ENCODE measurements around the gene AP4M1.

The AP4M1 gene

DNA sequence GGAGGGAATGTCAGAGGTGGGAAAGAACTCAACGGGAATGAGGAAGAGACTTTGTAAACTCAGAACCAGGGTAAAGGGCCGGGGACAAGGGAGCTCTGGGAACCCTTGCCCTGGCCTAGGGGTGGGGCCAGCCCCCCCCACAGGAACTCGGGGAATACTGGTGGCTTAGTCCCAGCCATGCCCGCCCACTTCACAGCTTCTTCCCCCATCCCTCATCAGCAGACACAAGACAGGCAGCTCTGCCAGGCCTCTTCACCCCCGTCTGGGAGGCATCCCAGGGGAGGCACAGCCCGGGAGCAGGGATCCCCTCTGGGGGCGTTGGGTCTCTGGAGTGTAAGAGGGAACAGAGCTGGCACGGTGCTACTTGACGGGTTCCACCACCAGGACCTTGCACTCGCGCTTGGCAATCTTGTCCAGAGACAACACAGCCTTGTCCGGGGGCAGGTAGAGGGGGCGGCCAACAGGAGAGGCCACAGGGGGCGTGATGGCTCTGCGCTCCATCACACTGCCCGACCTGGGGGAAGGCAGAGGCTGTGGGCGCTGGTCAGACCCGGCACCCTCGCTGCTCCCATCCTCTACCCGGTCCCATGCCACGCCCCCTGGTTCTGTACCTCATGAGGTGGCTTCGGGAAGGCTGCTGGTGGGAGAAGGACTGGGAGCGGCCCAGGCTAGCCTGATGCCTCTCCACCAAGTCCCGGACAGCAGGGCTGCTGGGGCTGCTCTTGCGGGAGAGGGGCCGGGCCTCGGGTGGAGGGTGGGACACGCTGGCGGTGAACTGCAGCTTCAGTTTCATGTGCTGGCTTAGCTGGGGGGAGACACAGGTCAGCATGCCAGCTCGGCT, 53.4 kb downstream of the AP4M1 start:
- Histone ChIP-seq H3K4me1 (peaks cover 2 to 28% (median 21%) of the 10 kb centered on the region in 4 donors), H3K27ac (no peak overlapping the region), H3K27me3 (no peaks in the 10 kb centered on the region), H3K36me3 (peaks cover 12 to 51% (median 31%) of the 10 kb centered on the region in 3 donors), H3K9me3 (no peaks in the 10 kb centered on the region), H3K4me3 (no peak overlapping the region)
- TF ChIP-seq CTCF (IDR thresholded peaks at IDR 0.05) = no peak
- DNase-seq = no peak
- intact Hi-C loops (cut with DNase I; ENCODE audit: low total_unique reads) = no loop called here

DNA sequence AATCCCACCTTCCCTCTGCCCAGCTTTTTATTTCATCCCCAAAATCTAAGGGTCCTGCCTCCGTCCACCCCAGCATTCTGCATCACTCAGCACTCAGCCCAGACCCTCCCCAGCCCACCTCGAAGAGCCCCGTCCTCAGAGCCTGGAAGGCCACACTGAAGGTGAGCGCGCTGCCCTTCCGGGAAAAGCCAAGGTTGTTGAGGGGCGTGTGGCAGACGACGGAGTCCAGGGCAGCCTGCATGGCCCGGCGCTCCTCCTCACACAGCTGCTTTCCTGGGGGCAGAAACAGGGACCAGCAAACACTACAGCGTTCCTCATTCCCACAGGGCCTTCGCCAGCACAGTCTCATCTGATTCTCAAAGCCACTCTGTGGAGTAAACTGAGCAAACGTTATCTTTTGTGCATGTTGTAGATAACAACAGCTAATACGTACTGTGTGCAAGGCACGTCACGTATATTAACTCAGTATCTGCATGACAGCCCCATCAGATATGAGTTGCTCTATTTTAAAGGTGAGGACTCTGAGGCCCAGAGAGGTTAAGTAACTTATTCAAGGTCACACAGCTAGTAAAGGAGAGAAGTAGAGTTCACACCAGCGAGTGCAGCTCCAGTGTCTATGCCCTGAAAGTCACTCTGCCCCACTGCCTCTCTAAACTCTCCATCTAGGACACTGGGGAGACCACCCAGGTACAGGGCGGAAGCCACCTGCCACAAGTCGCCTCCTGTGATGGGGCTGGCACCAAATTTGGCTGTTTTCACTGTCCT, 54.3 kb downstream of the AP4M1 start:
- intact Hi-C loops (cut with DNase I; ENCODE audit: low total_unique reads) = no loop called here
- no peak overlapping the region for H3K4me3 ChIP-seq
- H3K9me3 ChIP-seq = no peaks in the 10 kb centered on the region
- DNase-seq = no peak
- H3K27ac ChIP-seq = no peak overlapping the region
- no peak for TF ChIP-seq CTCF (IDR thresholded peaks at IDR 0.05)
- H3K36me3 ChIP-seq = peaks cover 12 to 51% (median 31%) of the 10 kb centered on the region in 3 donors
- H3K4me1 ChIP-seq = peaks cover 0 to 24% (median 18%) of the 10 kb centered on the region in 4 donors
- no peaks in the 10 kb centered on the region for H3K27me3 ChIP-seq

DNA sequence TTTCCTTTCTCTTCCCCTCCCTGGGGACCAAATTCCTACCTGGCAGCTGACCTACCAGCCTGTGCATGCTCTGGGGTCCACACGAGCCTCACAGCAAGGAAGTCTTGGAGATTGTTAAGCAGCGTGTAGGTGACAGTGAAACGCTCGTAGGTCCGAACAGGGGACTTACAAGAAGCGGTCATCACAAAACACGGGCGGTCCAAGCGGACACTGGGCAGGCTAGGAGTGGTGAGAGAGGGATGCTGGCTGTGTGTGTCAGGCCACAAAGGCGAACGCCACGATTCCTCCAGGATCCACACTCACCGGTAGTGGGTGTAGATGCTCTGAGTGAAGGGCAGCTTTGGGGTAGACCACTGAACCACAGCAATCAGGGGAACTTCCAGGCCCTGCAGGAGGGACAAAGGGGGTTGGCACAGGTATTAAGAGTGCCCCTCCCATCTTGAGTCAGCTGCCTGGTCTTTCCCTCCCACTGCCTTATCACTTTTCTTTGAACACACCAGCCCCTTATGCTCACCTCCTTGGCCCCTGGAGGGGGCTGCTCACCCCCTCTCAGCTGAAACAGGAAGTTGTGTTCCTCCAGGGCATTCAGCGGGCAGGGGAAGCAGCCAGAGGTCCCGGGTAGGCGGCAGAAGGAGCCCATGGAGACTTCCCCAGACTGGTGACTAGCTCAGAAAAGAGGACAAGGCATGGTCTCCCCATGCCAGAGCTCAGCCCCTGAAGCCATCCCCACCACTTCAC, 55.1 kb downstream of the AP4M1 start:
- H3K4me3 ChIP-seq = no peak overlapping the region

GRCh38 chr7:100157069-100157333, 55.6 kb downstream of the AP4M1 start:
- H3K27me3 ChIP-seq = no peaks in the 10 kb centered on the region
- peak overlapping the region; percentile 71 to 80 for H3K27ac ChIP-seq
- no peak for TF ChIP-seq CTCF (IDR thresholded peaks at IDR 0.05)
- intact Hi-C loops (cut with DNase I; ENCODE audit: low total_unique reads) = no loop called here
- H3K4me3 ChIP-seq = no peak overlapping the region
- DNase-seq = no peak
- H3K9me3 ChIP-seq = no peaks in the 10 kb centered on the region
- H3K36me3 ChIP-seq = peaks cover 12 to 47% (median 31%) of the 10 kb centered on the region in 3 donors
- peaks cover 0 to 24% (median 18%) of the 10 kb centered on the region in 4 donors for H3K4me1 ChIP-seq

More for the DNA sequence above, 55.1 kb downstream of the AP4M1 start:
- Histone ChIP-seq H3K27ac (peak overlapping the region in 1 of 2 donors; percentile 71), H3K27me3 (no peaks in the 10 kb centered on the region), H3K36me3 (peaks cover 12 to 51% (median 31%) of the 10 kb centered on the region in 3 donors), H3K4me1 (peaks cover 0 to 24% (median 18%) of the 10 kb centered on the region in 4 donors), H3K9me3 (no peaks in the 10 kb centered on the region)
- intact Hi-C loops (cut with DNase I; ENCODE audit: low total_unique reads) = no loop called here
- DNase-seq = no peak
- no peak for TF ChIP-seq CTCF (IDR thresholded peaks at IDR 0.05)

DNA sequence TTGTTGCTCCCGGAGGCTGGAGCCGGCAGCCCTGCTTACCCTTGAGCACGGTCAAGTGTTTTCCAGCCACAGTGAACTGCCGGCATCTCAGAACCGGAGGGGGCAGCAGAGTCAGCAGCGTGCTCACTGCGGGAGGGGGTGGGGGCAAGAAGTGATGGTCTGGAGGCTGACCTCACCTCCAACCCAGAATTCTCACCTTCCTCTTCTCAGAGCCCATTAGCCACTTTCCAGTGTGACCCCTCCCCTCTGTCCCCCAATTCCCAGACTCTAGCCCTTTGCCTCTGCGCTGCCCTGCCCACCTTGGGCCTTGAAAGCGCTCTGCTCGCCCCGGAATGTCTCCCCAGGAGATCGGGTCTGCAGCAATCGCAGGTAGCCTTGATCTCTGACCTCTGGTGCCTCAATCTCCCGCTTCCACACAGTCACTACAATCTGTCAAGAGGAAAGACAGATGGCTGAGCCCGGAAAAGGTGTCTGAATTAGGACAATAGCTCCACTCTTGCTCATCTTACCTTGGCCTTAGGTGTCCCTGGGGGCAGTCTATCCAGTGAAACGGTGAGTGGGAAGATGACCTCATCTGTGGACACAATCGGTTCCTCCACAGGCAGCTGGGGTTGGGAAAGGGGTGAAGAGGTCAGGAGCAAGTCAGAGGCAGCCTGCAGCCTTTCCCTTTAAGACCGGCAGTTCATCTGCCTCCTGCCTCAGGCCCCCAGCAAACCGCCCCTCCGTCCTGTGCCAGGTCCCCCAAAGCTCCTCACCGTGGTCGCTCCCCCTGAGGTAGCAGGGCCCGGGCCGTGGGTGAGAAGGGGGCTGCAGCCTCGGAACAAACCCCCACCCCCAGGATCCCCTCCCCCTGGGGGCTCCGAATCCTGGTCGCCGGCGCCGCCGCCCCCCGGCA, 56.1 kb downstream of the AP4M1 start:
- Histone ChIP-seq H3K27me3 (no peaks in the 10 kb centered on the region), H3K4me1 (peaks cover 0 to 24% (median 18%) of the 10 kb centered on the region in 4 donors), H3K9me3 (no peaks in the 10 kb centered on the region), H3K27ac (peak overlapping the region; percentile 71 to 80), H3K36me3 (peaks cover 12 to 43% (median 31%) of the 10 kb centered on the region in 3 donors), H3K4me3 (peak overlapping the region; percentile 74 to 87)
- peak in 1 of 2 donors; percentile 51 for DNase-seq
- TF ChIP-seq CTCF (IDR thresholded peaks at IDR 0.05) = no peak
- intact Hi-C loops (cut with DNase I; ENCODE audit: low total_unique reads) = no loop called here
